ENCODE measurements around the gene DLGAP4.
"Not testable (repeated sequence)": the region's sequence is repeated elsewhere in the genome, so short reads cannot be mapped to it uniquely, and the experiment has no call there.

The DLGAP4 gene

GRCh38 chr20:36467076-36467999 lies 161.2 kb downstream of the DLGAP4 start:
- in situ Hi-C loops (cut with MboI; ENCODE audit: low sequenced_read_pairs), result no loop called here

GRCh38 chr20:36468149-36469000 lies 162.2 kb downstream of the DLGAP4 start:
- in situ Hi-C loops (cut with MboI; ENCODE audit: low sequenced_read_pairs), result no loop called here

GRCh38 chr20:36469973-36470372 lies 163.8 kb downstream of the DLGAP4 start:
- in situ Hi-C loops (cut with MboI; ENCODE audit: low sequenced_read_pairs), result no loop called here

- in situ Hi-C loops (cut with MboI; ENCODE audit: low sequenced_read_pairs), result no loop called here
These were observed 165.9 kb downstream of the DLGAP4 start for GRCh38 chr20:36471885-36472636.

- in situ Hi-C loops (cut with MboI; ENCODE audit: low sequenced_read_pairs), result no loop called here
These were observed 166.5 kb downstream of the DLGAP4 start for GRCh38 chr20:36472637-36473090.

GRCh38 chr20:36473164-36473563 lies 167.0 kb downstream of the DLGAP4 start:
- in situ Hi-C loops (cut with MboI; ENCODE audit: low sequenced_read_pairs), result no loop called here

GRCh38 chr20:36474563-36474962 lies 168.4 kb downstream of the DLGAP4 start:
- in situ Hi-C loops (cut with MboI; ENCODE audit: low sequenced_read_pairs), result no loop called here

- in situ Hi-C loops (cut with MboI; ENCODE audit: low sequenced_read_pairs), result not testable (repeated sequence)
These were observed 168.9 kb downstream of the DLGAP4 start for GRCh38 chr20:36475054-36475453.

- in situ Hi-C loops (cut with MboI; ENCODE audit: low sequenced_read_pairs), result no loop called here
These were observed 171.3 kb downstream of the DLGAP4 start for GRCh38 chr20:36477475-36477874.

- in situ Hi-C loops (cut with MboI; ENCODE audit: low sequenced_read_pairs), result no loop called here
These were observed 172.2 kb downstream of the DLGAP4 start for GRCh38 chr20:36478137-36478905.

GRCh38 chr20:36479938-36480337 lies 173.8 kb downstream of the DLGAP4 start:
- in situ Hi-C loops (cut with MboI; ENCODE audit: low sequenced_read_pairs), result no loop called here

GRCh38 chr20:36480456-36481048 lies 174.4 kb downstream of the DLGAP4 start:
- in situ Hi-C loops (cut with MboI; ENCODE audit: low sequenced_read_pairs), result no loop called here

- in situ Hi-C loops (cut with MboI; ENCODE audit: low sequenced_read_pairs), result no loop called here
These were observed 175.4 kb downstream of the DLGAP4 start for GRCh38 chr20:36481380-36482043.

- in situ Hi-C loops (cut with MboI; ENCODE audit: low sequenced_read_pairs), result no loop called here
These were observed 175.9 kb downstream of the DLGAP4 start for GRCh38 chr20:36482044-36482473.

- in situ Hi-C loops (cut with MboI; ENCODE audit: low sequenced_read_pairs), result no loop called here
These were observed 177.2 kb downstream of the DLGAP4 start for GRCh38 chr20:36483209-36483918.

- in situ Hi-C loops (cut with MboI; ENCODE audit: low sequenced_read_pairs), result no loop called here
These were observed 178.0 kb downstream of the DLGAP4 start for GRCh38 chr20:36483919-36484808.

- in situ Hi-C loops (cut with MboI; ENCODE audit: low sequenced_read_pairs), result no loop called here
These were observed 179.1 kb downstream of the DLGAP4 start for GRCh38 chr20:36485286-36485685.

- in situ Hi-C loops (cut with MboI; ENCODE audit: low sequenced_read_pairs), result no loop called here
These were observed 180.9 kb downstream of the DLGAP4 start for GRCh38 chr20:36487069-36487468.

Measured in hTERT RPE-1 (cell line).